GM21528 (cell line): ENCODE data around the gene PHACTR2.
"Not testable (repeated sequence)": the region's sequence is repeated elsewhere in the genome, so short reads cannot be mapped to it uniquely, and the experiment has no call there.

Source experiments
- ATAC-seq: cut with Tn5 transposase; IDR thresholded peaks from one replicate; pipeline ENCODE4 v1.9.1; 2021; ENCODE audit warnings: mild to moderate bottlenecking, moderate library complexity; ENCODE audit not compliant: unreplicated experiment, low FRiP score

PHACTR2 gene

GRCh38 chr6:143677891-143678791, at the start of gene PHACTR2:
TSS of gene PHACTR2 (plus strand) at chr6:143677965. CDS start at chr6:143678164, 199 bp downstream.
- ATAC-seq, result no peak

- no peak for ATAC-seq
Observed at GRCh38 chr6:143629104-143630080, 48.4 kb upstream of the PHACTR2 start.

GRCh38 chr6:143631196-143631595, 46.6 kb upstream of the PHACTR2 start:
- ATAC-seq, result not testable (repeated sequence)

GRCh38 chr6:143632894-143633293, 44.9 kb upstream of the PHACTR2 start:
- no peak for ATAC-seq

GRCh38 chr6:143634486-143634885, 43.3 kb upstream of the PHACTR2 start:
- no peak for ATAC-seq

- ATAC-seq, result no peak
Observed at GRCh38 chr6:143637691-143638090, 40.1 kb upstream of the PHACTR2 start.

- no peak for ATAC-seq
Observed at GRCh38 chr6:143642403-143642802, 35.4 kb upstream of the PHACTR2 start.

- no peak for ATAC-seq
Observed at GRCh38 chr6:143647191-143647590, 30.6 kb upstream of the PHACTR2 start.

- ATAC-seq, result no peak
Observed at GRCh38 chr6:143647732-143648131, 30.0 kb upstream of the PHACTR2 start.

- ATAC-seq, result not testable (repeated sequence)
Observed at GRCh38 chr6:143649319-143649718, 28.4 kb upstream of the PHACTR2 start.

GRCh38 chr6:143651328-143651727, 26.4 kb upstream of the PHACTR2 start:
- ATAC-seq, result not testable (repeated sequence)

GRCh38 chr6:143652841-143653331, 24.9 kb upstream of the PHACTR2 start:
- ATAC-seq, result no peak

GRCh38 chr6:143655541-143655940, 22.2 kb upstream of the PHACTR2 start:
- no peak for ATAC-seq

GRCh38 chr6:143656026-143656425, 21.7 kb upstream of the PHACTR2 start:
- ATAC-seq, result no peak

- ATAC-seq, result no peak
Observed at GRCh38 chr6:143657809-143658208, 20.0 kb upstream of the PHACTR2 start.

GRCh38 chr6:143660170-143660569, 17.6 kb upstream of the PHACTR2 start:
- ATAC-seq, result not testable (repeated sequence)

GRCh38 chr6:143664171-143664570, 13.6 kb upstream of the PHACTR2 start:
- ATAC-seq, result no peak

- ATAC-seq, result not testable (repeated sequence)
Observed at GRCh38 chr6:143666007-143666406, 11.8 kb upstream of the PHACTR2 start.

GRCh38 chr6:143669483-143669882, 8.3 kb upstream of the PHACTR2 start:
- not testable (repeated sequence) for ATAC-seq

- no peak for ATAC-seq
Observed at GRCh38 chr6:143673669-143674068, 4.1 kb upstream of the PHACTR2 start.
